Measurements from ENCODE around the gene CAPRIN1.

CAPRIN1 gene

DNA sequence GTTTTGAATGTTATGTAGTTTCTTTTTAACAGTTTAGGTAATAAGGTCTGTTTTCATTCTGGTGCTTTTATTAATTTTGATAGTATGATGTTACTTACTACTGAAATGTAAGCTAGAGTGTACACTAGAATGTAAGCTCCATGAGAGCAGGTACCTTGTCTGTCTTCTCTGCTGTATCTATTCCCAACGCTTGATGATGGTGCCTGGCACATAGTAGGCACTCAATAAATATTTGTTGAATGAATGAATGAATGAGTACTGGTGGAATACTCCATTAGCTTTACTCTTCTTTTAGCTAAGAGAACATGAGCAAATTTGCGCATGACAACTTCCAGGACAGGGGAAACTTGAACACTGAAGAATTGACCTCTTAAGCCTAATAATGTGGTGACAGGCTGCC is 47.3 kb downstream of the CAPRIN1 start:
- Histone ChIP-seq H3K4me3 (IDR thresholded peaks at IDR 0.05; ENCODE audit: insufficient read depth, low read depth, low read length) (no peak overlapping the region), H3K27me3 (ENCODE audit: insufficient read depth, low read depth) (no peaks in the 10 kb centered on the region), H4K20me1 (ENCODE audit: insufficient read depth) (no peaks in the 10 kb centered on the region), H3K27ac (no peak overlapping the region), H3K4me2 (no peak overlapping the region), H3K9ac (no peak overlapping the region), H3K36me3 (ENCODE audit: insufficient read depth) (peaks cover 45% of the 10 kb centered on the region; the same call in 1 of the 2 replicates), H3K4me1 (ENCODE audit: low read depth, poor library complexity, severe bottlenecking) (peaks cover 19% of the 10 kb centered on the region), H2AFZ (ENCODE audit: low read depth) (no peak overlapping the region), H3K79me2 (ENCODE audit: insufficient read depth, low read depth) (peaks cover 17% of the 10 kb centered on the region)
- TF ChIP-seq, protein P1, sequence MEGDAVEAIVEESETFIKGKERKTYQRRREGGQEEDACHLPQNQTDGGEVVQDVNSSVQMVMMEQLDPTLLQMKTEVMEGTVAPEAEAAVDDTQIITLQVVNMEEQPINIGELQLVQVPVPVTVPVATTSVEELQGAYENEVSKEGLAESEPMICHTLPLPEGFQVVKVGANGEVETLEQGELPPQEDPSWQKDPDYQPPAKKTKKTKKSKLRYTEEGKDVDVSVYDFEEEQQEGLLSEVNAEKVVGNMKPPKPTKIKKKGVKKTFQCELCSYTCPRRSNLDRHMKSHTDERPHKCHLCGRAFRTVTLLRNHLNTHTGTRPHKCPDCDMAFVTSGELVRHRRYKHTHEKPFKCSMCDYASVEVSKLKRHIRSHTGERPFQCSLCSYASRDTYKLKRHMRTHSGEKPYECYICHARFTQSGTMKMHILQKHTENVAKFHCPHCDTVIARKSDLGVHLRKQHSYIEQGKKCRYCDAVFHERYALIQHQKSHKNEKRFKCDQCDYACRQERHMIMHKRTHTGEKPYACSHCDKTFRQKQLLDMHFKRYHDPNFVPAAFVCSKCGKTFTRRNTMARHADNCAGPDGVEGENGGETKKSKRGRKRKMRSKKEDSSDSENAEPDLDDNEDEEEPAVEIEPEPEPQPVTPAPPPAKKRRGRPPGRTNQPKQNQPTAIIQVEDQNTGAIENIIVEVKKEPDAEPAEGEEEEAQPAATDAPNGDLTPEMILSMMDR (conservative IDR thresholded peaks at IDR 0.05; ENCODE audit: low read depth, low read length): no peak

DNA sequence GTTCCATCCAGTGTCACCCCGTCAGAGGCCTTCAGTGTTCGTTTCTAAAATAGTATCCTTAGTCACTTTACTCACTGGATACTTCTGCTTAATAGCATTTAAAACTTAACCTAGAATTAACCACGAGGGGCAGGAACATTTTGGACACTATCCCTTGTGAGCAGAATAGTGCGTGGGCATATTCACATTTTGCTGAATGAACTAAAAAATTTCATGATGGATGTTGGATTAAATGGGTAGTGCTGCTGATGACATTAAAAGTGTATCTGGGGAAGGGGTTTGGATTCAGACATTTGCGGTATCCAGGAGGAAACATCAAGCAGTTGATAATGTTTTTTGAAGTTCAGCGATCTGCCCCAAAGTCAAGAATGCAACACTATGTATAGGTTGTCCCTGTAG is 53.1 kb downstream of the CAPRIN1 start:
- no peak overlapping the region for H3K4me3 ChIP-seq (IDR thresholded peaks at IDR 0.05; ENCODE audit: insufficient read depth, low read depth, low read length)
- TF ChIP-seq, protein P1 (conservative IDR thresholded peaks at IDR 0.05; ENCODE audit: low read depth, low read length): no peak
- H3K4me1 ChIP-seq (ENCODE audit: low read depth, poor library complexity, severe bottlenecking): peaks cover 48% of the 10 kb centered on the region
- no peaks in the 10 kb centered on the region for H4K20me1 ChIP-seq (ENCODE audit: insufficient read depth)
- peaks cover 33% of the 10 kb centered on the region for H3K79me2 ChIP-seq (ENCODE audit: insufficient read depth, low read depth)
- H3K27me3 ChIP-seq (ENCODE audit: insufficient read depth, low read depth): no peaks in the 10 kb centered on the region
- H3K4me2 ChIP-seq: peak overlapping the region; percentile 98
- H3K27ac ChIP-seq: peak overlapping the region; percentile 82
- peaks cover 2% of the 10 kb centered on the region; the same call in 1 of the 2 replicates for H3K36me3 ChIP-seq (ENCODE audit: insufficient read depth)
- peak overlapping the region; percentile 93 for H3K9ac ChIP-seq
- H2AFZ ChIP-seq (ENCODE audit: low read depth): no peak overlapping the region

- H3K9ac ChIP-seq: peak within 1 kb of the TSS; percentile 93
- H3K36me3 ChIP-seq (ENCODE audit: insufficient read depth): peaks cover 2% of the 10 kb centered on the region; the same call in 1 of the 2 replicates
- H4K20me1 ChIP-seq (ENCODE audit: insufficient read depth): no peaks in the 10 kb centered on the region
- H2AFZ ChIP-seq (ENCODE audit: low read depth): peak within 1 kb of the TSS; percentile 45
- TF ChIP-seq, protein P1 (conservative IDR thresholded peaks at IDR 0.05; ENCODE audit: low read depth, low read length): peak; percentile 36; the same call in 1 of the 2 replicates
- no peaks in the 10 kb centered on the region for H3K27me3 ChIP-seq (ENCODE audit: insufficient read depth, low read depth)
- peak within 1 kb of the TSS; percentile 82 for H3K27ac ChIP-seq
- peak within 1 kb of the TSS; percentile 98 for H3K4me2 ChIP-seq
- no peak within 1 kb of the TSS for H3K4me3 ChIP-seq (IDR thresholded peaks at IDR 0.05; ENCODE audit: insufficient read depth, low read depth, low read length)
- H3K4me1 ChIP-seq (ENCODE audit: low read depth, poor library complexity, severe bottlenecking): peaks cover 48% of the 10 kb centered on the region
- peaks cover 33% of the 10 kb centered on the region for H3K79me2 ChIP-seq (ENCODE audit: insufficient read depth, low read depth)
Measured at GRCh38 chr11:34105079-34105956, 53.8 kb downstream of the CAPRIN1 start, which contains the start of gene NAT10. TSS of gene NAT10 (plus strand) at chr11:34105629. CDS start at chr11:34108226, 2,597 bp downstream.

- H3K79me2 ChIP-seq (ENCODE audit: insufficient read depth, low read depth): peaks cover 33% of the 10 kb centered on the region
- peak overlapping the region; percentile 82 for H3K27ac ChIP-seq
Measured at GRCh38 chr11:34105957-34106504, 54.5 kb downstream of the CAPRIN1 start.

More at GRCh38 chr11:34105957-34106504, 54.5 kb downstream of the CAPRIN1 start:
- Histone ChIP-seq H2AFZ (ENCODE audit: low read depth) (peak overlapping the region; percentile 45), H3K4me2 (peak overlapping the region; percentile 98), H3K27me3 (ENCODE audit: insufficient read depth, low read depth) (no peaks in the 10 kb centered on the region), H3K36me3 (ENCODE audit: insufficient read depth) (peaks cover 4% of the 10 kb centered on the region; the same call in 1 of the 2 replicates), H3K9ac (peak overlapping the region; percentile 93), H3K4me3 (IDR thresholded peaks at IDR 0.05; ENCODE audit: insufficient read depth, low read depth, low read length) (no peak overlapping the region), H3K4me1 (ENCODE audit: low read depth, poor library complexity, severe bottlenecking) (peaks cover 48% of the 10 kb centered on the region), H4K20me1 (ENCODE audit: insufficient read depth) (no peaks in the 10 kb centered on the region)
- TF ChIP-seq, protein P1 (conservative IDR thresholded peaks at IDR 0.05; ENCODE audit: low read depth, low read length): no peak

Data from KMS-11 (cell line).